Aorta (tissue), 5 donors: ENCODE data around the gene GBF1. TPM values are rescaled to one million over a fixed set of nuclear protein-coding genes. Genes with fewer than 3 reads are reported as not detected.

ENCODE experiments used
- ATAC-seq: fragments of 200-7000 bp; cut with Tn5 transposase; one replicate; pipeline ENCODE4 v1.9.1; 2022; ENCODE audit warnings: moderate library complexity; ENCODE audit not compliant: low FRiP score
- DNase-seq, 2 donors: peaks; one replicate each; pipeline ENCODE4 v3.0.0-alpha.2; 2020
- H3K27ac ChIP-seq, 2 donors: one replicate each; pipeline ENCODE4 v1.5.1; 2013; ENCODE audit warnings: low read length in 2 of 2, mild to moderate bottlenecking in 2 of 2, moderate library complexity in 2 of 2, control low read depth in 1 of 2, inconsistent platforms in 1 of 2, low read depth in 1 of 2
- H3K27me3 ChIP-seq, 2 donors: one replicate each; pipeline ENCODE4 v1.6.1; 2013; ENCODE audit warnings: control low read depth in 1 of 2, low read length in 1 of 2, mild to moderate bottlenecking in 1 of 2, moderate library complexity in 1 of 2; ENCODE audit not compliant: insufficient read depth in 2 of 2, control insufficient read depth in 1 of 2
- H3K36me3 ChIP-seq, 2 donors: one replicate each; pipeline ENCODE4 v1.6.1; 2013; ENCODE audit warnings: control low read depth in 1 of 2, low read length in 1 of 2, mild to moderate bottlenecking in 1 of 2; ENCODE audit not compliant: insufficient read depth in 2 of 2, control insufficient read depth in 1 of 2
- H3K4me1 ChIP-seq, 2 donors: one replicate each; pipeline ENCODE4 v1.6.1; 2013; ENCODE audit warnings: low read length in 2 of 2, control low read depth in 1 of 2, mild to moderate bottlenecking in 1 of 2, moderate library complexity in 1 of 2; ENCODE audit not compliant: insufficient read depth in 2 of 2, control insufficient read depth in 1 of 2
- H3K4me3 ChIP-seq, 2 donors: one replicate each; pipeline ENCODE4 v1.5.1; 2013; ENCODE audit warnings: low read length in 2 of 2, control low read depth in 1 of 2, mild to moderate bottlenecking in 1 of 2
- H3K9me3 ChIP-seq: one replicate; pipeline ENCODE4 v1.6.1; 2013; ENCODE audit warnings: mild to moderate bottlenecking, low read length; ENCODE audit not compliant: control insufficient read depth
- WGBS, 2 donors: extraction: QIAGEN DNeasy Blood & Tissue Kit; methylation state at CpG; one replicate each; pipeline ENCODE4 v1.1.7; 2013; 5-methylcytosine and 5-hydroxymethylcytosine counted together
- intact Hi-C, 2 donors: fragments of 100-400 bp; cut with DNase I; formaldehyde crosslinking; loops; one replicate each; pipeline versions ENCODE4 v1.14.2 to v1.15.0; 2022
- polyA plus RNA-seq, 2 donors: library from polyadenylated mRNA; stranded (reverse); fragments of 200-250 nt; gene quantifications; one replicate each; pipeline ENCODE4 v1.2.3, GENCODE V29; 2013
- total RNA-seq, 2 donors: library from RNA; stranded (reverse); fragmentation: NEBNext Ultra II Directional; extraction: Animal tissue kit (Norgen Biotek cat#: 25700); gene quantifications; one replicate each; pipeline ENCODE4 v1.2.1, GENCODE V29; 2021
- donor health status: healthy with polysubstance abuse.
- donor health status: Bipolar disorder and iron deficiency.
- donor health status: DM: no; HTN: no; CAD: no.
- donor health status: DM: no; HTN: no; CAD: no.
- donor health status: DM: yes; HTN: yes; CAD: no.

Gene GBF1
- total and polyA plus RNA-seq, 4 donors: 7.1 to 44.0 (median 32.6) TPM

GRCh38 chr10:102371295-102371694 is 126.0 kb downstream of the GBF1 start:
- 96% methylated on average over 2 of the region's 2 CpGs for WGBS, 2 donors
- H3K36me3 ChIP-seq: peaks cover 22 to 39% of the 10 kb centered on the region in 2 donors
- H3K4me1 ChIP-seq: no peaks in the 10 kb centered on the region
- H3K9me3 ChIP-seq: peaks cover 3% of the 10 kb centered on the region
- intact Hi-C loops: no loop called here
- H3K27ac ChIP-seq: no peak overlapping the region
- no peak overlapping the region for H3K4me3 ChIP-seq
- DNase-seq: no peak
- no peak for ATAC-seq
- H3K27me3 ChIP-seq: no peaks in the 10 kb centered on the region

GRCh38 chr10:102375250-102375649 is 129.9 kb downstream of the GBF1 start:
- intact Hi-C loops: no loop called here
- Histone ChIP-seq H3K9me3 (peaks cover 2% of the 10 kb centered on the region), H3K4me3 (no peak overlapping the region), H3K27ac (no peak overlapping the region), H3K36me3 (peaks cover 3 to 25% of the 10 kb centered on the region in 2 donors), H3K27me3 (no peaks in the 10 kb centered on the region), H3K4me1 (no peaks in the 10 kb centered on the region)
- ATAC-seq (no peak), DNase-seq (no peak)
- 88 to 91% methylated on average over 7 of the region's 7 CpGs for WGBS, 2 donors

- Histone ChIP-seq H3K9me3 (peaks cover under 1% of the 10 kb centered on the region), H3K4me1 (no peaks in the 10 kb centered on the region), H3K36me3 (peaks cover 0 to 20% of the 10 kb centered on the region in 2 donors), H3K27ac (no peak overlapping the region), H3K4me3 (no peak overlapping the region), H3K27me3 (no peaks in the 10 kb centered on the region)
- intact Hi-C loops: no loop called here
- no peak for ATAC-seq
- no peak for DNase-seq
- WGBS, 2 donors: 59 to 62% methylated on average over 2 of the region's 2 CpGs
These were observed 130.5 kb downstream of the GBF1 start for GRCh38 chr10:102375867-102376266.

DNA sequence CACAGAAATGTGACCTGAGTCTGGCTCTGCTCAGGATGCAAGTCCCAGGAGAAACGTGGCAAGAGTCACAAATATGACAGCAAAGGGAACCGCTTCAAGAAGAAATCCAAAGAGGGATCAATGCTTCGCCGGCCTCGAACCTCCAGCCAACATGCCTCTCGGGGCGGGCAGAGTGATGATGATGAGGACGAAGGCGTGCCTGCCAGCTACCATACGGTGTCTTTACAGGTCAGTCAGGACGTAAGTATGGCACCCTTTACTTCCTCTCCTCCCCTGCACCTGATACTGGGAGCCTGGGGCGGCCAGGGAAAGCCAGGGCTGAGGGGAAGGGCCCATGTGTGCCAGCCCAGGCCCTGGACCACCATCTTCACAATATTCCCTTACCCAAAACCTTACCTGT is 131.6 kb downstream of the GBF1 start:
- no peaks in the 10 kb centered on the region for H3K4me1 ChIP-seq
- 86 to 90% methylated on average over 11 to 12 of the region's 12 CpGs for WGBS, 2 donors
- ATAC-seq: no peak
- H3K36me3 ChIP-seq: peaks cover 0 to 22% of the 10 kb centered on the region in 2 donors
- H3K4me3 ChIP-seq: no peak overlapping the region
- no peak overlapping the region for H3K27ac ChIP-seq
- H3K9me3 ChIP-seq: no peaks in the 10 kb centered on the region
- intact Hi-C loops: no loop called here
- H3K27me3 ChIP-seq: no peaks in the 10 kb centered on the region
- no peak for DNase-seq

GRCh38 chr10:102379383-102379782 is 134.1 kb downstream of the GBF1 start:
- DNase-seq: no peak
- H3K4me3 ChIP-seq: no peak overlapping the region
- no peaks in the 10 kb centered on the region for H3K9me3 ChIP-seq
- WGBS, 2 donors: 94 to 97% methylated on average over 6 of the region's 6 CpGs
- peaks cover 0 to 21% of the 10 kb centered on the region in 2 donors for H3K36me3 ChIP-seq
- no peaks in the 10 kb centered on the region for H3K4me1 ChIP-seq
- intact Hi-C loops: no loop called here
- H3K27ac ChIP-seq: no peak overlapping the region
- H3K27me3 ChIP-seq: no peaks in the 10 kb centered on the region
- ATAC-seq: no peak

GRCh38 chr10:102381983-102382382 is 136.7 kb downstream of the GBF1 start:
- intact Hi-C loops: no loop called here
- DNase-seq: no peak
- Histone ChIP-seq H3K4me3 (no peak overlapping the region), H3K9me3 (no peaks in the 10 kb centered on the region), H3K36me3 (peaks cover 0 to 15% of the 10 kb centered on the region in 2 donors), H3K27me3 (no peaks in the 10 kb centered on the region), H3K27ac (no peak overlapping the region), H3K4me1 (no peaks in the 10 kb centered on the region)
- ATAC-seq: peak; percentile 39
- WGBS, 2 donors: 92% methylated on average over 9 of the region's 9 CpGs

DNA sequence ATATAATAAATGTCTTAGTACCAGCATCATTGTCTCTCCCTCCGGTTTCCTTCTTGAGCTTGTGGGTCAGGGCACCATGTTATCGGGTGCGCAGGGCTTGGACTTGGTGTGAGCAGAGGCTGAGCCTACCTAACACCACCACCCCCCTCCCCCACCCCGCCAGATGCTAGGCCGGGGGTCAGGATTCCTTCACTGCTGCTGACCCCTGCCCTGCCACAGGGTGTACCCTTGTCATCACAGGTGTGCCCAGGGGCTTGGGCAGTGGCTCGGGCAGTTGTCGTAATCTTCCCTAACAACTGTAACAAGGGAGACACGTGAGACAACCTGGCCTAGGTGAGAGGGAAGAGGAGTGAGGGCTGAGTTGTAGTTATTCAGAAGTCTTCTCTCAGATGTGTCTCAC is 137.5 kb downstream of the GBF1 start:
- DNase-seq (no peak), ATAC-seq (no peak)
- no peaks in the 10 kb centered on the region for H3K9me3 ChIP-seq
- no peak overlapping the region for H3K4me3 ChIP-seq
- H3K27me3 ChIP-seq: no peaks in the 10 kb centered on the region
- peaks cover 0 to 15% of the 10 kb centered on the region in 2 donors for H3K36me3 ChIP-seq
- 92% methylated on average over 8 of the region's 8 CpGs for WGBS, 2 donors
- no peak overlapping the region for H3K27ac ChIP-seq
- no peaks in the 10 kb centered on the region for H3K4me1 ChIP-seq
- intact Hi-C loops: no loop called here

- Histone ChIP-seq H3K9me3 (no peaks in the 10 kb centered on the region), H3K4me3 (no peak overlapping the region), H3K36me3 (peaks cover 0 to 14% of the 10 kb centered on the region in 2 donors), H3K27me3 (no peaks in the 10 kb centered on the region), H3K4me1 (no peaks in the 10 kb centered on the region), H3K27ac (no peak overlapping the region)
- DNase-seq (no peak), ATAC-seq (no peak)
- intact Hi-C loops: no loop called here
- WGBS, 2 donors: 43 to 46% methylated on average over 6 of the region's 6 CpGs
These were observed 138.7 kb downstream of the GBF1 start for GRCh38 chr10:102384053-102384452.

DNA sequence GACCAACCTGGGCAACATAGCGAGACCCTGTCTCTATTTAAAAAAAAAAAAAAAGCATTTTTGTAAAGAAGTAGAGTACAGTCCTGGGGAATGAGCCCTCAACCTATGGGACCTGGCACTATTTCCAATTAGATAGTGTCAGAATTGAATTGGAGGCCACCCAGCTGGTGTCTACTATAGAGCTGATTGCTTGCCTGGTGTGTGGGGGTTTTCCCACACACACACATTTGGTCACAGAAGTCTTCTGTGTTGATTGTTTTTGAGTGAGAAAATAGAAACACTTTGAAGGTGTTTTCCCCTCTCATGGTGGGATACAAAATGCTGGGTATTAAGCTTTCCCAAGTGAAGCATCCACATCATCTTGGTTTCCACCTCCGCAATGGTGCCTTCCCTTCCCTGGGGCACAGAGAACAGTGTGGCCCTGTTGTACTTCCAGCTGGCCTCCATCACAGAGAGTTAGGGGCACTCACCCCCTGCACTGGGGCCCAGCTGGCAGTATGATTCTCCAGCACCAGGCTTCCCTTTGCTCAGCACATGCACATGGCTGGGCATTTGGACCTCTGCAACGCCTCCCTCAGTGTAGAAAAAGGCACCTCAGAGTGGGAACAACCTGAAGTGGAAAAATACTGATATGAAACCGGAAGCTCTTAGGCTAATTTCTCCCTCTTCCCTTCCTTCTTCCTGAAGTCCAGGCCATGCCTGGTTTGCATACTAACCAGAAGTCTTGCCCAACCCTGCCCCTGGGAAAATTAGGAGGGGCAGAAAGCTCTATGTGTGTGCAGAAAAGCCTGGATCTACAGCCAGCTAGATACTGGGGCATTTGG is 139.5 kb downstream of the GBF1 start:
- H3K4me3 ChIP-seq: no peak overlapping the region
- DNase-seq (no peak), ATAC-seq (no peak)
- no peaks in the 10 kb centered on the region for H3K4me1 ChIP-seq
- no peak overlapping the region for H3K27ac ChIP-seq
- H3K27me3 ChIP-seq: no peaks in the 10 kb centered on the region
- H3K36me3 ChIP-seq: peaks cover 0 to 8% of the 10 kb centered on the region in 2 donors
- intact Hi-C loops: no loop called here
- 61 to 62% methylated on average over 4 of the region's 4 CpGs for WGBS, 2 donors
- H3K9me3 ChIP-seq: no peaks in the 10 kb centered on the region
